ENCODE results near the gene TMPRSS2.

TMPRSS2 gene

GRCh38 chr21:41466024-41466820 lies 41.7 kb downstream of the TMPRSS2 start:
- H3K36me3 ChIP-seq (ENCODE audit: insufficient read depth, low read length), result no peaks in the 10 kb centered on the region
- H3K27ac ChIP-seq (ENCODE audit: low read depth, low read length, poor library complexity, severe bottlenecking), result no peak overlapping the region

GRCh38 chr21:41465176-41465781 lies 42.7 kb downstream of the TMPRSS2 start:
- Histone ChIP-seq H3K9ac (ENCODE audit: low read length) (no peak overlapping the region), H3F3A (ENCODE audit: insufficient read depth, low read length) (no peaks in the 10 kb centered on the region), H3K9me3 (ENCODE audit: low read length) (no peaks in the 10 kb centered on the region), H3K27ac (ENCODE audit: low read depth, low read length, poor library complexity, severe bottlenecking) (no peak overlapping the region), H3K4me3 (ENCODE audit: low read depth, low read length, poor library complexity, severe bottlenecking) (no peak overlapping the region), H4K20me1 (ENCODE audit: insufficient read depth, low read length) (no peaks in the 10 kb centered on the region), H3K27me3 (ENCODE audit: insufficient read depth, low read length) (0 out of 2 replicates have a peak, but pooled peaks cover 6% of the 10 kb centered on the region), H3K4me2 (ENCODE audit: low read length) (no peak overlapping the region), H3K79me2 (ENCODE audit: insufficient read depth, low read length) (no peaks in the 10 kb centered on the region), H3K9me2 (ENCODE audit: low read depth, low read length) (no peaks in the 10 kb centered on the region), H2AFZ (ENCODE audit: low read length) (no peak overlapping the region), H3K4me1 (ENCODE audit: insufficient read depth, low read length, severe bottlenecking) (no peaks in the 10 kb centered on the region), H3K36me3 (ENCODE audit: insufficient read depth, low read length) (no peaks in the 10 kb centered on the region)
- TF ChIP-seq CTCF (IDR thresholded peaks at IDR 0.05; ENCODE audit: low read length), result no peak
- no peak for TF ChIP-seq EZH2 (IDR thresholded peaks at IDR 0.05; ENCODE audit: borderline replicate concordance, low read length)

More at GRCh38 chr21:41466024-41466820, 41.7 kb downstream of the TMPRSS2 start:
- Histone ChIP-seq H3K4me1 (ENCODE audit: insufficient read depth, low read length, severe bottlenecking) (no peaks in the 10 kb centered on the region), H3F3A (ENCODE audit: insufficient read depth, low read length) (no peaks in the 10 kb centered on the region), H4K20me1 (ENCODE audit: insufficient read depth, low read length) (no peaks in the 10 kb centered on the region), H3K27me3 (ENCODE audit: insufficient read depth, low read length) (0 out of 2 replicates have a peak, but pooled peaks cover 6% of the 10 kb centered on the region), H3K9me2 (ENCODE audit: low read depth, low read length) (no peaks in the 10 kb centered on the region), H3K79me2 (ENCODE audit: insufficient read depth, low read length) (no peaks in the 10 kb centered on the region), H2AFZ (ENCODE audit: low read length) (no peak overlapping the region), H3K4me2 (ENCODE audit: low read length) (no peak overlapping the region), H3K4me3 (ENCODE audit: low read depth, low read length, poor library complexity, severe bottlenecking) (no peak overlapping the region), H3K9ac (ENCODE audit: low read length) (no peak overlapping the region), H3K9me3 (ENCODE audit: low read length) (no peaks in the 10 kb centered on the region)
- TF ChIP-seq CTCF (IDR thresholded peaks at IDR 0.05; ENCODE audit: low read length) (no peak), EZH2 (IDR thresholded peaks at IDR 0.05; ENCODE audit: borderline replicate concordance, low read length) (no peak)

- Histone ChIP-seq H3K9ac (ENCODE audit: low read length) (no peak overlapping the region), H3K4me2 (ENCODE audit: low read length) (no peak overlapping the region), H3F3A (ENCODE audit: insufficient read depth, low read length) (no peaks in the 10 kb centered on the region), H3K27ac (ENCODE audit: low read depth, low read length, poor library complexity, severe bottlenecking) (no peak overlapping the region), H3K79me2 (ENCODE audit: insufficient read depth, low read length) (no peaks in the 10 kb centered on the region), H2AFZ (ENCODE audit: low read length) (no peak overlapping the region), H3K4me3 (ENCODE audit: low read depth, low read length, poor library complexity, severe bottlenecking) (no peak overlapping the region), H3K36me3 (ENCODE audit: insufficient read depth, low read length) (peaks cover 5% of the 10 kb centered on the region; the same call in 1 of the 2 replicates), H3K27me3 (ENCODE audit: insufficient read depth, low read length) (no peaks in the 10 kb centered on the region), H4K20me1 (ENCODE audit: insufficient read depth, low read length) (no peaks in the 10 kb centered on the region), H3K9me3 (ENCODE audit: low read length) (no peaks in the 10 kb centered on the region), H3K4me1 (ENCODE audit: insufficient read depth, low read length, severe bottlenecking) (no peaks in the 10 kb centered on the region), H3K9me2 (ENCODE audit: low read depth, low read length) (no peaks in the 10 kb centered on the region)
- TF ChIP-seq EZH2 (IDR thresholded peaks at IDR 0.05; ENCODE audit: borderline replicate concordance, low read length), result no peak
- TF ChIP-seq CTCF (IDR thresholded peaks at IDR 0.05; ENCODE audit: low read length), result peak; percentile 86
Observed at GRCh38 chr21:41460578-41461527, 47.1 kb downstream of the TMPRSS2 start.
